ENCODE data around the gene GSG1L.

Gene GSG1L

DNA sequence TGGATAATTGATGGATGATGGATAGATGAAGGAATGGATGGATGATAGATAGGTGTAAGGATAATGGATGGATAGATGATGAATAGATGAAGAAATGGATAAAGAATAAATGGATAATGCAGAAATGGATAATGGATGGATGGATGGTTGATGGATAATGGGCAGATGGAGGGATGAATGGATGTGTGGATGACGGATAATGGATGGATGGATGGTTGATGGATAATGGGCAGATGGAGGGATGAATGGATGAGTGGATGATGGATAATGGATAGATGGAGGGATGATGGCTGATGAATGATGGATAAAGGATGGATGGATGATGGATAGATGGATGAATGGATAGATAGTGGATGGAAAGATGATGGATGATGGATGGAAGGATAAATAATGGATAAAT is 274.4 kb downstream of the GSG1L start:
- no peak for DNase-seq (ENCODE audit: low read depth)

DNA sequence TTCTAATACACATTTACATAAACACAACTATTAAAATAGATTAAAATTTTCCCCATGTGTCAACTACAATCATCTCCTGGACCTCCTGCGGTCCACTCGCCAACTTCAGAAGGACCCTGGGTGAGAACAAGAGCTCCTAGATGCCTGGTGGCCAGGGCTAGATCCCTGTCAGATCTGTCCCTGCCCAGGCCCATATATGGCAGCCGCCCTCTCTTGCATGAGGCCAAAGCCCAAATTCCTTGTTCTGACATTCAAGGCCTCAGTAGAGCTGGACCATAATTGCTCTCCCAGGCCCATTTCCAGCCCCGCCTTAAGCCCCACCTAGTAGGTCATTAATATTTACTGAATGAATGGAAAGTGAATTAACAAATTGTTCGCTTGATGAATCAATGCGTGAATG is 275.8 kb downstream of the GSG1L start:
- DNase-seq (ENCODE audit: low read depth), result no peak

DNA sequence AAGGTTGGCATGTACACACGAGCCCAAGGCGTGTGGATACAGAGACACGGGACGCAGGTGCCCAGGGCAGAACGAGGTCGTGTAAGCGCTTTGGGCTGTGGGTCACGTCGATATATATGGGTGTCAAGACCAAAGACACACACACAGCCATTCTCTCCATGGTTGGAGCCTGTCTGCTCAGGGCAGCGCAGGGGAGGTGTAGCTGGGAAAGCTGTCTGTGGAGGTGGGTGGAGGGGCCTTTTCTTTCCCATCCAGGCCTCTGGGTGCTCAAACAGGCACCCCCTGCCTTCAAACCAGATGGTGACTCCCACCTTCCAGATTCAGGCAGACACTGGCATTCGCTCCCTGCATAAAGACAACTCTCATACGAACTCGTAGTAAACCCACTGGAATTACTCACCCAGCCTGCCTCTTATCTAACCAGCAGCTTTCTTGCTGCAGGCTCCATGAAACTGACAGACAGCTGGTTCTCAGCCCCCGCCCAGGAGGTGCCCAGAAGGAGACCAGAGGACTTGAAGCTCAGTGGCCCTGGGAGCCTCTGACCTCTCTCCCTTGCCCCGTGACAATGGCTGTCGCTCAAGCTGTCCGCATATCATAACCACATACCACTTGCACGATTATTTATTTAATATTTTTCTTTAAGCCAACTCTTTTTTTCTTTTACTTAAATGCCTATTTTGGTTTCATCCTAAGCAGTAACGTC is 276.4 kb downstream of the GSG1L start:
- DNase-seq (ENCODE audit: low read depth), result no peak

DNA sequence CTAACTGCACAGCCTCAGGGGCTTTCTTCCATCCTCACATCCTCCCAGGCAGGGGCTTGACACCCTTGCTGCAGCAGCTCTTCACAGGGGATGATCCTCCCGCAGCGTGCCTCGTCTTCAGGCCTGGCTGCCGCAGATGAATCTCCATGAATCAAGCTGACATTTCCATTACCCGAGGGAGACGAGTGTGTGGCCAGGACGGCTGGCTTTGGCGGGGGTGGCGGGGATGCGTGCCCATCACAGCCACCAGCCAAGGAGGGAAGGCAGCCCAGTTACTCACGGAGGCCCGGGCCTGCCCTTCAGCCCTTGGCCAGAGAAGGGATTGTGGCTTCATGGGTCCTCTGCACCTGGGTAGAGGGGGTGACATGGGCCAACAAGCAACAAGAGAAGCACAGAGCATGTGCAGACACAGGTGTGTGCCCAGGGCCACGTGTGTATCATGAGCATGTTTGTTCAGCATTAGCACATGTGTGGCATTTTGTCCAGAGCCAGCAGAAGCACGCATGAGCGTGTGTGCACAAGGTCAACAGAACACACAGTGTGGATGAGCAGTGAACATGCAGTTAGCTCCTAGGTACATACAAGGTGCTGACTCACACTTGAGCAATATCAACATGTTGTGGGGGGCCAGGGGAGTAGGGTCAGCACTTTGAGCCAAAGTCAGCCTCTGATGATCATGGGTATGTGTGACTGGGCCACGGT is 277.1 kb downstream of the GSG1L start:
- no peak for DNase-seq (ENCODE audit: low read depth)

DNA sequence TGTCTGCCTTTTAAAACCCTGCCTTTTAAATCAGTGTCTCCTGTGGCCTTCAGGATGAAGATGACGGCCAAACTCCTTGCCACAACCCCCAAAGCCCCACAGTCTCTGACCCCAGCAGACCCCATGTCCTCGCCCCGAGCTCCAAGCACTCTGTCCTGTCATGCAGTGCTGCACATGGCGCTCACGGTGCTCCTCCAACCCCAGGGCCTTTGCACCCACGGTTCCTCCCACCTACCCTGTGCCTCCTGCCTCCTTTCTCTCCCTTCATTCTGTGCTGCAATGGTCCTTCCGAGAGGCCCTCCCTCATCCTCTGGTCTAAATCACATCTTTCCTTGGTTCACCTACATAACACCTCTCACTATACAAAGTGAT is 278.2 kb downstream of the GSG1L start:
- no peak for DNase-seq (ENCODE audit: low read depth)

DNA sequence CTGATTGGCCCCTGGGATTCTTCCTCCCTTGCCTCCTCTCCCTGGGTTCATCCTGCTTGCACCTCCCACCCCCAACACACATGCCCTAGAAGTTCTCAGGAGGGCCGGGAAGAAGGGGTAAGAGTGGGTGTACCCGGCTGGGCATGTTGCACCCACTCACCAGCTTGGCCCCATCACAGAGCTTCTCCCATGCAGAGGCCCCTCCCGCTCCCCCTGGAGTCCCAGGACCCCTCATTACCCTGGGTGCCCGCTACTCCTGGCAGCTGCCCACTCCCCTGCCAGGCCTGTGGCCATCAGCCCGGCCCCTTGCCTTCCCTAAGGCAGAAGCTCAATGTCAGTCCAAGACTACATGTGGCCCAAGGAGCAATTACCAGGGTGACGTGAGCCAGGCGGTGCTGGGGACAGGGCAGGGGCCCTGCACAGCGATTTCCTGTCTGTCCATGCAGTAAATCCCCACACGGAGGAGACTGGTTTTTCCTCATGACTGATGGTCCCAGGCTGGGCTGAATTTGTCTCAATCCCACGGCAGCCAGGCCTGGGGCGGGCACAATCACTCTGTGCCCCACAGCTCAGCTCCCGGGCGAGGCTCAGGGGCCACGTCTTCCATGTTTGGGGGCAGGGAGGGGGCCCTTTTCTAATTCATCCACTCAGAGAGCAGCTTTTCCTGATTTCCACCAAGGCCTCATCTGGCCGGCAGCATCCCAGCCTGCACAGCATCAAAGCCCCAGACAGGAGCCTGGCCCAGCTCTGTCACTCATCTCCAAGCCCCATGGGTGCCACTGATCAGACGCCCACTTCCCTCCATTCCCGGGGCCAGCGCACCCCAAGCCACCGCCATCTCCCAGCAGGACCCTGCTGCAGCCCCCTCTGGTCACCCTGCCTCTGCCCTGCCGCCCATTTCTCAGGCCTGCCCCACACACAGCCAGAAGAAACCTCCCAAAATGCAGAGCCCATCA is 278.9 kb downstream of the GSG1L start:
- no peak for DNase-seq (ENCODE audit: low read depth)

DNA sequence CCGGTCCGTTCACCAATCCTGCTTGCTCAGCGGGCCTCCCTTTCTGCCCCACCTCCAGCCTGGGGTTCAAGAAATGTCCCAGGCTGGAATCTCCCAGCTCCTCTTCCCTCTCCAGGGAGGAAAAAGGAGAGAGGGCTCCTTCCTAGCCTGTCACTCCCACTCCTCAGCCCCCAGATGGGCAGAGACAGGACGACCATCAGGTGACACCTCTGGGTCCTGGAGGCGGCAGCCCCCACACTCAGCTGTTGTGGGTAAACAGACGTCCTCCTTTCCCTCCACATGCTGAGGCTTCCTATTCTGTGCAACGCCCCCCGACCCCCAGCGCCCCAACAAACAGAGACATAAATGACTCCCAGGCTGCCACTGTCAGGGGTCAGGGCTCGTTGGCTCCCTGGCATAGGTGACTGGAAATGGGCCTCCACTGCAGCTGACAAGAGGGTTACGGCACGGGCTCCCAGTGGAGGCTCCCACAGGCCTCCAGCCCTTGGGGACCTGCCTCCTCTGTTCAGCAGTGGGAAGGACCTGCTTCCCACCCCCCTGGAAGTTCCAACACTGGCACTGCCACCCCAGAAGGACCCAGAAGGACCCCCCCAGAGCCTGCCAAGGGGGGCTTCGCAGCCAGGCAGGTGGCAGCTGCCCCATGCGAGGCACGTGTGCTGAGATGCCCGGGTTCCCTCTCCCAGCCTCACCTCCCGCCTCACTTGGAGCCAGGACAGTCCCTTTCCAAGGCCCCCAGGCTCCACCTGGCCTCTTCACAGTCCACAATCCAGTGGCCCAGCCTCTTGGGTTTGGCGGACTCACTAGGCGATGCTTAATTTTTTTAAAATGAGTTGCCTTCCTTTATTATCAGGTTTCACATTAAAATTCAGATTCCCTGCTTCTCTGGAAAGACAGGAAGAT is 281.3 kb downstream of the GSG1L start:
- no peak for DNase-seq (ENCODE audit: low read depth)

DNA sequence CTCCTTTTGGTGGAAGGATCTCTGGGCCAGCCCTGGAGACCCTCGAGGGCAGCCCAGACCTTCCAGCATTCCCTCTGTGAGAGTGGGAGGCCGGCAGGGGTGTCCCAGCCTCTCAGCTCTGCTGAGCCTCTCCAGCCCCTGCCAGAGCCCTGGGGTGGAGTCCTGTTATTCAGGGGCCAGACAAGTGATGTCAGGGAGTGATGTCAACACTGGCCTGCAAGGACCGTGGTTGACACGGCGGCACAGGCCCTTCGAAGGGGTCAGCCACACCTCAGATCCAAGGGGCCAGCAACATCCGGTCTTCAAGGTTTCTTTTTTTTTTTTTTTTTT is 282.4 kb downstream of the GSG1L start:
- no peak for DNase-seq (ENCODE audit: low read depth)

DNA sequence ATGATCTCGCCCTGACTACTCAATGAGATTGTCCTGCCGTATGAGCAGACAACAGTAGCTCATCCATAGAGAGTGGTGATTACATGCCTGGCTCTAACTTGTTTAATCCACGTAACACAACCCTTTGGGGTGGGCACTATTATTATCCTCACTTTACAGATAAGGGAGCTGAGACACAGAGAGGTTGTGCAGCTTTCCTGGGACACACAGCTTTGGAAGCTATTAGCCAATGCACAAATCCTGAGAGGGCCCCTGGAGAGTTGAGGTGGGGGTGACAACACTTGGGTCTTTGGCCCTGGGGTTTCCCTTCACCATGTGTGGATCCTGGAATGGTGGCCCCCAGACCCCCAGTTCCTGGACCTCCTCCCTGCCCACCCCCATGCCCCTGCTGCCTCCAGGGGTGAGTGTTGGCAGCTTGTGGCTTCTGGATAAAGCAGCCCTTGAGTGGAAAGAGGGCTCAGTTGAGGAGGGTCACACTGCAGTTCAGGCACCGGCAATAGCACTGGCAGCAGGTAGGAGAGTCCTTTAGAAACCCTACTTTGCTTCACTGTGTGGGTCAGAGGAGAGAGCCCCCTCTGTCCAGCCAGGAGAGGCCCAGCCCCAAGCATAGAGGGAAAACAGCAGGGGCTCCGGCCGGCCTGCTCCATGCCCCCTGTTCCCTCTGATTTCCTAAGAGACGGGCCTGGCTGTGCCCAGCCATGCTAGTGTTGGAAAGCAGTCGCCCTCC is 282.9 kb downstream of the GSG1L start:
- no peak for DNase-seq (ENCODE audit: low read depth)

DNA sequence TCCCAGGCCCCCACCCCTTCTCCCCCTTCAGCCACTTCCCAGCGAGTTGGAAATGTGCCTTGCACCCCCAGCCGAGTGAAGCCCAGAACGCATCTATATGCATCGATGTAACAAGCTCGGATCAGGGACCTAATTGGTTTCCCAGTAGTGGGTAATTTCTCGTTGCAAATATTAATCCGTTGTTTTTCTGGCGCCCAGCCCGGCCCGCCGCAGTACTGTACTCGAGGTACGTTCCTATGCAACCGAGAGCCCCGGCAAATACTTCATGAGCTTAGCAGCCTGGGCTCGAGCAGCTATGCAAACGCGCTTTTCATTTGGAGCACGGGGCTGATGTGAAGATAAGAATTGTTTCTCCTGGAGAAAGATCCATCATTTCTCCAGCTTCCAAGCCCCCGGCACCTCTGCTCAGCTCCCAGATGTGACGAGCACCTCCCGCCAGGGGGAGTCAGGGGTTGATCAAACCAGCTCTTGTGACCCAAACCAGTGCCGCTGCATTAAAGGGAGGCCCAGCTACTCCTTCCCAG is 283.8 kb downstream of the GSG1L start:
- DNase-seq (ENCODE audit: low read depth), result peak; percentile 59

DNA sequence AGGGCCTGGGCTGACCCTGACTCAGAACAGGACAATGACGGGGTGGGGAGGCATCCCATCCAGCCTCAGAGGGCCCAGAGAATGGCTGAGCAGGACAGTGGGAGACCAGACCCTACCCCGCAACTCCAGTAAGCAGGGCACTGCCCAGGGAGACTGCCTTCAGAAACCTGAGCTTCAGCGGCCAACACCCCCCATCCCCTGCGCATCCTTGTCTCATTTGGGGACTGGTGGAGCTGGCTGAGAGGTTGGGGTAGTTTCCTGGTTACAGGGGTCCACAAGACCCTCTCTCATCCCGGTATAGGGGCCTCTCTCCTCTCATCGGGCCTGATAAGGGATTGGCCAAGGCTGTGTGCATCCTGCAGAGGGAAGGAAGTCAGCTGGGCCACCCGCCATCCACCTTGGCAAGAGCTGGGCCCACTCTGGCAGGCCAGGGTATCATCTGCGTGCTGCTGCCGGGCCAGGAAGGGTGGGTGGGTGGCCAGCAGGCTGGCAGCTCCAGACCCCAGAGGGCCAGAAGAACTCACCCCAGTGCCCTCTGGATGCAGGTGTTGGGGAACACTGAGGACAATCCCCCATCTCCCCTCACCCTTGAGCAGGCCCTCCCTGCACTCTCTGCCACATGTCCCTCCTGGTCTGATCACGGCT is 284.5 kb downstream of the GSG1L start:
- no peak for DNase-seq (ENCODE audit: low read depth)

DNA sequence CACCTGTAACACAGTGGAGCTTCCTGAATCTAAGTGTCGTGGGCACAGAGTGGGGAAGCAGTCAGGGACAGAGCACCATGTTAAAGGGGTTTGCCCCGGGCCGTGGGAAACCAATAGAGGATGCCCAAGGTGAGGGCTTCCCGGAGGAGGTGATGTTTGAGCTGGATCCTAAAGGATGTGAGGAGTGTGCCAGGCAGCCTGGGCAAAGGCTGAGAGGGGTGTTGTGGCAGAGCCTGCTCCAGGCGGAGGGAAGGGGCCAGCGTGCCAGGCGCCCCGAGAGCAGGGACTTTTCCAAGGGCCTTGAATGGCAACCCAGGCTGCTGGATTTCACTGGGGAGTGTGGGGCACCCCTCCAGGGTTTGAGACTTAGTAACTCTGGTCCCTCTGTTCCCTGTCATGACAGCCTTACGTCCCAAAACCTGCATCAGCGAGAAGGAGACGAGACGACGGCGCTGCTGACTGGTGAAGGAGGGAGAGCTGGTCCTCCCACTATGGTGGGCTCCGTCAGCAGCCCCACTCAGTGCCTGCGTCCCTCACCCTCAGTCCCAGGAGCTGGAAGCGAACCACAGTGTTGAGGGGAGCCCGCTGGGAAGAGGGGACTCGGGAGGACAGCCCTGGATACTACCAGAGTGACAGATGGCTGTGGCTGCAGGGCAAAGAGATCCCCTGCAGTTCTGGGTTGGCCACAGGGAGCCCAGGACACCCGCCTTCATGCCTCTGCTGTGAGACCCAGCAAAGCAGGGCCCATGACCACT is 285.2 kb downstream of the GSG1L start:
- no peak for DNase-seq (ENCODE audit: low read depth)

DNA sequence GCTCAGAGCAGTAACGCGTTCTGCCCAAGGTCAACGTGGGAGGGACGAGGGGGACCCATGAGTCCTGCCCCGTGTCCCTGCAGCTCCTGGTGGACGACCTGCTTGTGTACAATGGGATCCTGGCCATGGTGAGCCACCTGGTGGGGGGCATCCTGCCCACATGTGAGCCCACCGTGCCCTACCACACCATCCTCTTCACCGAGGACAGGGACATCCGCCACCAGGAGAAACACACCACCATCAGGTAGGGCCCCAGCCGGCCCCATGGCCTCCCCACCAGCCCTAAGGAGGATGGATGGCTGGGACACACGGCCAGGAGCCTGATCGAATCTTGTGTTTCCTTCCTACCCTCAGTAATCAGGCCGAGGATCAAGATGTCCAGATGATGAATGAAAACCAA is 286.0 kb downstream of the GSG1L start:
- DNase-seq (ENCODE audit: low read depth), result no peak

DNA sequence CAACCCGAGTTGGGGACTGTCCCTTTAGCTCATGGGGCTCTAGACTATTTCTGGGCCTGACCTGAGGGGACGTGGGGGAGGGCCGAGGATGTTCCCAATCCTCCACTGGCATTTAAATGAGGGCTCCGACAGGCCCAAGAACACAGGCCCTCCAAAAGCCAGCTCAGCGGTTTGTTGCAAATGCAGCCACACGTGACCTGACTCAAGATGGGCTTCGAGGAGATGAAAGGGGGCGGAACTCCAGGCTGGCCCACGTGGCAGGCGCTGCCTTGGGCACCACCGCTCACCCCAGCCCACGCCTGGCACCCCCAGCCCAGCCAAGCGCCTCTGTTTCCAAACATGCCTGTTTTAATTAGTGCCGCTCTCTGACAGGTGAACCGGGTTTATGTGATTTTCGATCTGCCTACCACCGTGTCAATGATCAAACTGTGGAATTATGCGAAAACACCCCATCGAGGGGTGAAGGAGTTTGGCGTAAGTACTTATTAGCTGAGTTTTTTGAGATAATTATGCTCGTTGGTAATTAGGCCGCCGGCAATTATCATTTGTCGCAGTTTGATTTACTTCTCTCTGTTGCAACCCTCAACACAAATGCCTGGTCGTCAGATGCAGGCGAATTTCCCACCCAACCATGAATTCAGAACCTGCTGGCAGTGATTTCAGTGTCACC is 286.8 kb downstream of the GSG1L start:
- no peak for DNase-seq (ENCODE audit: low read depth)

DNA sequence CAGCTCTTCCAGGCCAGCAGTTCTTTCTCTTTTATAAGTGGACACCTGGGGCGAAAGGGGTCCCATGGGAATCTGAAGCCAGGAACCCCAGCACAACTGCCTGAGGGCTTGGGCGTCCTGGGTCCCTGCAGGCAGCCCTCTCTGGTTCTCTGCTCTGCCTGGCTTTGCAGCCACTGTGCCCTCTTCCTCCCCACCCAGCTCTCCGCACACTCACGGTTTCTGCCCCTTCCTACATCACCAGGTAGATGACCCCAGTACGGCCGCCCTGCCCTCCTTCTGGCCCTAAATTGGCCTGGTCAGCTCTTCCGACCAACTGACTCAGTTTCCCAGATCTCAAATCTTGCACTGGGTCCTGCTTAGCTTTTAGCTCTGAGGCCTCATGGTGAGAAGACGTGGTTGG is 288.3 kb downstream of the GSG1L start:
- DNase-seq (ENCODE audit: low read depth), result no peak

DNA sequence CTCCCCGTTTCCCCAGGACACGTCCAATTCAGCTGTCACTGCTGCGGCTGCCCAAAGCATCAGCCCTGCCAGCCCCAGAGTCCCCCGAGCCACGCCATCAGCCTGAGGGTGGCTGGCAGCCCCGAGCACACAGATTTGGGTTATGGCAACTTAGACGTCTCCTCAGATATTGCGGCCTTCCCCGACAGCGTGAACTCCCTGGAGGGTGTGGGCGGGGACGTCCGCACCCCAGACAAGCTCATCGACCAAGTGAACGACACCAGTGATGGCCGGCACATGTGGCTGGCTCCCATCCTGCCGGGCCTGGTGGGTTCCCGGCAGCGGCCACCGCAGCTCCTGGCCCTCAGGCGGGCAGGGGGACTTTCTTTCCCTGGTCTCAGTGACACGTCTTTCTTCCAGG is 288.7 kb downstream of the GSG1L start:
- DNase-seq (ENCODE audit: low read depth), result no peak

DNA sequence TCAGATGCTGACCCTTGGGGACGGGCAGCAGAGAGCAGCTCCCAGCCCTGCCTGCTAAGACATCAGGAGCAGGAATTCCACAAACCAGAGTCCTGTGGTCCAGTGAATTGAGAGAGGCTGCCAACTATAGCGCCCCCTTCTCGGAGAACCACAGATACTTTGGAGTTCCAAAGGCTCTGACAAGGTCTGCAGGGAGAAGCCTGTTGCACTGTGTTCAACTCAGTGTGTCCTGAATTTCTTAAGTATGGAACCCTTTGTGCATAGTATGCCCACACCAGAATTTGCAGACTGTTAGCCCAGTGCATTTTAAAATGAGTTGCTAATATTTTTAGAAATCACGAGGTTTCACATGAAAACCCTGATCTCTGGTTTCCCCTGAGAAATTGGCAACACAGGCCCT is 290.2 kb downstream of the GSG1L start:
- no peak for DNase-seq (ENCODE audit: low read depth)

DNA sequence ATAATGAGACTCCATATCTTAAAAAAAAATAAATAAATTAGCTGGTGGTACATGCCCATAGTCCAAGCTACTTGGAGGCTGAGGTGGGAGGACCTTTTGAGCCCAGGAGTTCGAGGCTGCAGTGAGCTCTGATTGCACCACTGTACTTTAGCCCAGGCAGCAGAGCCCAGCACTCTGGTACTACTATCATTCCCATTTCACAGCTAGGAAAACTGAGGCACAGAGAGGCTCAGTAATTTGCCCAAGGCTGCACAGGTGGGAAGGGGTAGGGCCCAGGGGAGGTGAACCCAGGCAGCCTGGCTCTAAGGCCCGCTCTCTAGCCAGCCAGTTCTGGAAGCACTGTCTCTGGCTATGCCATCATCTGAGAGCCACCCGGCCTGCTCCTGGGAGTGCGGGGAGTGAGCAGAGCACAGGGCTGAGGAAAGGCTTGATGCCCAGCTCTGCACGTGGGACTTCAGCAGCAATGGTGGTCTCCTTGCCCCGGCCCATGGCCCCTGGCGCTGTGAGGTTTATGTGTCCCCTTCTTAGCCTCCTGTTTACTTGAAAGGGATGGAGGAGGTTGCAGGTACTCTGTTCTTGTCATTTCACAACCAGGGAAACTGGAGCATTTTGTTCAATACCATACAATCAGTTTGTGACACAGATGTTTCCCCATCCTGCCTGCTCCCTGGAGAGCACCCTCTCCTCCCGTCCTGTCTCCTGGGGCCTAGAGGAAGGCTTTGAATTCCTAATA is 291.3 kb downstream of the GSG1L start:
- no peak for DNase-seq (ENCODE audit: low read depth)

Data from amniotic epithelial cell (primary cell).